ENCODE data around the gene RECK. TPM values are rescaled to one million over a fixed set of nuclear protein-coding genes. Genes with fewer than 3 reads are reported as not detected.

RECK gene
- total and polyA plus RNA-seq, 8 donors, result 0.95 to 4.6 (median 1.7) TPM

DNA sequence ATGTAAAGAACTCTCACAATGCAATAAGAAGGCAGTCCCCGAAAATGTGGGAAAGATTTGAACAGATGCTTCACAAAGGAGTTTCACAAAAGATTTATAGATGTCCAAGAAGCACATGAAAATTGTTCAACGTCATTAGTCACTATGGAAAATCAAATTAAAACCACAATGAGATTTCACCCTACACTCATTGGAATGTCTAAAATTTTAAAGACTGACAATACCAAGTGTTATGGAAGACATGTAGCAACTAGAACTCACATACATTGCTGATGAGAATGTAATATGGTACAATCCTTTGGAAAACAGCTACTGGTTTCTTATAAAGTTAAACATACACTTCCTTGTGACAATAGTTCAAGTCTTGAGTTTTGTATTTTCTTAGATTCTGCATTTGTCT is 11.0 kb upstream of the RECK start:
- intact Hi-C loops (cut with DNase I), result loop anchor here in 1 of 3 donors (10.0 kb wide), 1 partner anchor 71 kb away; the partner anchor contains the start of gene OR2S2
- no peaks in the 10 kb centered on the region for H3K27me3 ChIP-seq
- TF ChIP-seq, protein P1, sequence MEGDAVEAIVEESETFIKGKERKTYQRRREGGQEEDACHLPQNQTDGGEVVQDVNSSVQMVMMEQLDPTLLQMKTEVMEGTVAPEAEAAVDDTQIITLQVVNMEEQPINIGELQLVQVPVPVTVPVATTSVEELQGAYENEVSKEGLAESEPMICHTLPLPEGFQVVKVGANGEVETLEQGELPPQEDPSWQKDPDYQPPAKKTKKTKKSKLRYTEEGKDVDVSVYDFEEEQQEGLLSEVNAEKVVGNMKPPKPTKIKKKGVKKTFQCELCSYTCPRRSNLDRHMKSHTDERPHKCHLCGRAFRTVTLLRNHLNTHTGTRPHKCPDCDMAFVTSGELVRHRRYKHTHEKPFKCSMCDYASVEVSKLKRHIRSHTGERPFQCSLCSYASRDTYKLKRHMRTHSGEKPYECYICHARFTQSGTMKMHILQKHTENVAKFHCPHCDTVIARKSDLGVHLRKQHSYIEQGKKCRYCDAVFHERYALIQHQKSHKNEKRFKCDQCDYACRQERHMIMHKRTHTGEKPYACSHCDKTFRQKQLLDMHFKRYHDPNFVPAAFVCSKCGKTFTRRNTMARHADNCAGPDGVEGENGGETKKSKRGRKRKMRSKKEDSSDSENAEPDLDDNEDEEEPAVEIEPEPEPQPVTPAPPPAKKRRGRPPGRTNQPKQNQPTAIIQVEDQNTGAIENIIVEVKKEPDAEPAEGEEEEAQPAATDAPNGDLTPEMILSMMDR (IDR thresholded peaks at IDR 0.05), result no peak
- WGBS, 2 donors, result 67 to 71% methylated on average over 2 of the region's 2 CpGs
- ATAC-seq (no peak), FAIRE-seq (no peak), DNase-seq (no peak)
- no peaks in the 10 kb centered on the region for H3K9me3 ChIP-seq
- H3K4me1 ChIP-seq, result no peaks in the 10 kb centered on the region
- no peak overlapping the region for H3K27ac ChIP-seq
- no peak overlapping the region for H3K4me3 ChIP-seq
- no peaks in the 10 kb centered on the region for H3K36me3 ChIP-seq

GRCh38 chr9:36029202-36029601 is 7.5 kb upstream of the RECK start:
- FAIRE-seq, result no peak
- TF ChIP-seq, protein P1 (IDR thresholded peaks at IDR 0.05), result no peak
- H3K9me3 ChIP-seq, result no peaks in the 10 kb centered on the region

GRCh38 chr9:36029765-36030528 is 6.8 kb upstream of the RECK start:
- H3K36me3 ChIP-seq, result no peaks in the 10 kb centered on the region
- ATAC-seq (peak in 3 of 4 donors; percentile 18 to 56 (median 39)), FAIRE-seq (no peak), DNase-seq (no peak)
- TF ChIP-seq, protein P1 (IDR thresholded peaks at IDR 0.05), result no peak
- H3K27ac ChIP-seq, result no peak overlapping the region
- no peak overlapping the region for H3K4me3 ChIP-seq
- 52 to 62% methylated on average over 3 of the region's 3 CpGs for WGBS, 2 donors
- intact Hi-C loops (cut with DNase I), result loop anchor here in 1 of 3 donors (10.0 kb wide), 1 partner anchor 75 kb away; the partner anchor contains the start of gene OR2S2
- H3K9me3 ChIP-seq, result no peaks in the 10 kb centered on the region
- no peaks in the 10 kb centered on the region for H3K4me1 ChIP-seq
- no peaks in the 10 kb centered on the region for H3K27me3 ChIP-seq

More at GRCh38 chr9:36029202-36029601, 7.5 kb upstream of the RECK start:
- intact Hi-C loops (cut with DNase I), result loop anchor here in 1 of 3 donors (10.0 kb wide), 1 partner anchor 74 kb away; the partner anchor contains the start of gene OR2S2
- no peaks in the 10 kb centered on the region for H3K4me1 ChIP-seq
- no peaks in the 10 kb centered on the region for H3K27me3 ChIP-seq
- no peaks in the 10 kb centered on the region for H3K36me3 ChIP-seq
- 61 to 73% methylated on average over 1 of the region's 1 CpG for WGBS, 2 donors
- no peak overlapping the region for H3K27ac ChIP-seq
- ATAC-seq, result no peak
- no peak overlapping the region for H3K4me3 ChIP-seq
- DNase-seq, result no peak

DNA sequence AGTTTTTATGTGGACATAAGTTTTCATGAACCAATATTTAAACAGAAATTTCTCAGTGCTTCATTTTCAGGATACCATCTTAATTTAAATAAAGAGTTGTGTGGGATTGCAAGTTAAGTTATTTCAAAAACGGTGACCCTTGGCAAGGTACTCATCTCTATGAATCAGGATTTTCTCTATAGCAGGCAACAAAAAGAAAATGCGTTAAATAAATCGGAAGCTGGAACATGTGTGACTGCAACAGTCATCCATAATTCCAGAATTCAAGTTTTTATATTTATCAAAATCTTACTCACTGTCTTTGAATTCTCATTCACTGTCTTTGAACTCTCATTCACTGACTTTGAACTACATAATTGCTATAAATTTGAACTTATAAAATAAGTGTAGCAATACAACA is 5.8 kb upstream of the RECK start:
- WGBS, 2 donors, result 66 to 75% methylated on average over 3 of the region's 3 CpGs
- no peaks in the 10 kb centered on the region for H3K9me3 ChIP-seq
- H3K4me1 ChIP-seq, result no peaks in the 10 kb centered on the region
- DNase-seq (no peak), FAIRE-seq (no peak), ATAC-seq (no peak)
- TF ChIP-seq, protein P1 (IDR thresholded peaks at IDR 0.05), result no peak
- no peaks in the 10 kb centered on the region for H3K36me3 ChIP-seq
- H3K27me3 ChIP-seq, result no peaks in the 10 kb centered on the region
- H3K4me3 ChIP-seq, result no peak overlapping the region
- intact Hi-C loops (cut with DNase I), result no loop called here
- no peak overlapping the region for H3K27ac ChIP-seq
